Keratinocyte (primary cell): ENCODE measurements around the gene FAM184B. TPM values are rescaled to one million over a fixed set of nuclear protein-coding genes. Genes with fewer than 3 reads are reported as not detected.

Source experiments
- DNase-seq: peaks from one replicate; pipeline ENCODE4 v3.0.0-alpha.2; 2011; ENCODE audit warnings: low read depth, missing footprints, low spot score
- FAIRE-seq: peaks from 2 replicates; lab custom pipeline; 2011; peaks lifted over from hg19 to GRCh38; lab: Jason Lieb, UNC
- H2AFZ ChIP-seq: 2 replicates; pipeline ENCODE4 v1.6.0; 2012; ENCODE audit warnings: low read length, control low read depth, inconsistent platforms; ENCODE audit not compliant: control insufficient read depth
- H3K27ac ChIP-seq: 2 replicates; pipeline ENCODE4 v1.5.1; 2011; ENCODE audit warnings: low read length; ENCODE audit not compliant: control insufficient read depth, insufficient read depth
- H3K27me3 ChIP-seq: 3 replicates; pipeline ENCODE4 v1.6.0; 2011; ENCODE audit warnings: low read length; ENCODE audit not compliant: control insufficient read depth, insufficient read depth; ENCODE audit errors: extremely low read depth
- H3K36me3 ChIP-seq, 2 experiments: 2 replicates in 1 of 2; 3 replicates in 1 of 2; pipeline ENCODE4 v1.5.1; 2011; ENCODE audit warnings: low read length in 2 of 2, mild to moderate bottlenecking in 1 of 2; ENCODE audit not compliant: control insufficient read depth in 2 of 2, insufficient read depth in 2 of 2; ENCODE audit errors: extremely low read depth in 1 of 2
- H3K4me1 ChIP-seq: 3 replicates; pipeline ENCODE4 v1.5.1; 2011; ENCODE audit warnings: low read length; ENCODE audit not compliant: control insufficient read depth, insufficient read depth; ENCODE audit errors: extremely low read depth
- H3K4me2 ChIP-seq: 3 replicates; pipeline ENCODE4 v1.6.0; 2011; ENCODE audit warnings: low read depth, low read length; ENCODE audit not compliant: control insufficient read depth, insufficient read depth; ENCODE audit errors: extremely low read depth
- H3K4me3 ChIP-seq, 3 experiments: fragments of 200-600 bp in 1 of 3; sonication (generic) in 1 of 3; 2 replicates in 2 of 3; 3 replicates in 1 of 3; pipeline ENCODE4 v1.5.1; 2011 to 2016; ENCODE audit warnings: low read length in 3 of 3, mild to moderate bottlenecking in 3 of 3, control low read depth in 2 of 3, inconsistent platforms in 1 of 3, low read depth in 1 of 3, mixed read lengths in 1 of 3, mixed run types in 1 of 3, moderate library complexity in 1 of 3; ENCODE audit not compliant: control insufficient read depth in 2 of 3, insufficient read depth in 2 of 3; ENCODE audit errors: extremely low read depth in 1 of 3
- H3K79me2 ChIP-seq: 2 replicates; pipeline ENCODE4 v1.6.0; 2012; ENCODE audit warnings: low read length; ENCODE audit not compliant: control insufficient read depth, insufficient read depth
- H3K9ac ChIP-seq: 3 replicates; pipeline ENCODE4 v1.6.0; 2011; ENCODE audit warnings: low read length; ENCODE audit not compliant: control insufficient read depth, insufficient read depth; ENCODE audit errors: extremely low read depth
- H3K9me1 ChIP-seq: 3 replicates; pipeline ENCODE4 v1.6.0; 2011; ENCODE audit warnings: low read length; ENCODE audit not compliant: control insufficient read depth, insufficient read depth; ENCODE audit errors: extremely low read depth
- H3K9me3 ChIP-seq: 2 replicates; pipeline ENCODE4 v1.5.1; 2012; ENCODE audit warnings: low read depth, low read length; ENCODE audit not compliant: control insufficient read depth
- H4K20me1 ChIP-seq: 3 replicates; pipeline ENCODE4 v1.6.0; 2011; ENCODE audit warnings: low read length; ENCODE audit not compliant: control insufficient read depth, insufficient read depth; ENCODE audit errors: extremely low read depth
- EZH2 ChIP-seq: IDR thresholded peaks from one replicate; pipeline ENCODE4 v1.6.1; 2012; ENCODE audit warnings: inconsistent platforms, mild to moderate bottlenecking, low read length, moderate library complexity
- dilution Hi-C: fragments of 300-500 bp; cut with MboI; formaldehyde crosslinking; loops from one replicate; pipeline ENCODE4 v1.7.0; 2020; ENCODE audit warnings: low sequenced_read_pairs; ENCODE audit not compliant: extremely low pct_ligation_motif_present
- polyA plus RNA-seq, 5 experiments: library from polyadenylated mRNA; depleted of rRNA in 3 of 5; stranded (reverse) in 3 of 5; stranded (forward) in 1 of 5; unstranded in 1 of 5; fragments of >200 nt; gene quantifications; 1 replicate in 1 of 5; 2 replicates in 3 of 5; 3 replicates in 1 of 5; pipeline versions ENCODE4 v1.2.1 to v1.2.3, GENCODE V29; 2011 to 2012; ENCODE audit warnings: missing spikeins in 2 of 5, low read depth in 1 of 5, low replicate concordance in 1 of 5
- TF ChIP-seq, protein P1 (sequence below), 3 experiments: IDR thresholded peaks in 1 of 3; conservative IDR thresholded peaks in 1 of 3; optimal IDR thresholded peaks in 1 of 3; 2 replicates in 2 of 3; 3 replicates in 1 of 3; pipeline versions ENCODE3 to v1.5.1; 2011; ENCODE audit warnings: low read length in 3 of 3, mild to moderate bottlenecking in 3 of 3, moderate library complexity in 2 of 3, control low read depth in 1 of 3, inconsistent platforms in 1 of 3; ENCODE audit not compliant: insufficient read depth in 2 of 3; ENCODE audit errors: extremely low read depth in 1 of 3

Gene FAM184B
- polyA plus RNA-seq, 1 donor (not counting 4 experiments of a cell fraction or from before 2014, with no cell fraction given) = 0.01 TPM

GRCh38 chr4:17740702-17741101 lies 40.7 kb downstream of the FAM184B start:
- Histone ChIP-seq H3K4me1 (no peaks in the 10 kb centered on the region), H3K36me3 (no peaks in the 10 kb centered on the region), H3K79me2 (no peaks in the 10 kb centered on the region), H3K9ac (no peak overlapping the region), H3K4me3 (no peak overlapping the region), H3K27ac (no peak overlapping the region), H3K9me1 (no peaks in the 10 kb centered on the region), H2AFZ (no peak overlapping the region), H3K4me2 (no peak overlapping the region), H3K9me3 (no peaks in the 10 kb centered on the region), H3K27me3 (no peaks in the 10 kb centered on the region), H4K20me1 (no peaks in the 10 kb centered on the region)
- DNase-seq (no peak), FAIRE-seq (no peak)
- dilution Hi-C loops = no loop called here
- TF ChIP-seq, protein P1, sequence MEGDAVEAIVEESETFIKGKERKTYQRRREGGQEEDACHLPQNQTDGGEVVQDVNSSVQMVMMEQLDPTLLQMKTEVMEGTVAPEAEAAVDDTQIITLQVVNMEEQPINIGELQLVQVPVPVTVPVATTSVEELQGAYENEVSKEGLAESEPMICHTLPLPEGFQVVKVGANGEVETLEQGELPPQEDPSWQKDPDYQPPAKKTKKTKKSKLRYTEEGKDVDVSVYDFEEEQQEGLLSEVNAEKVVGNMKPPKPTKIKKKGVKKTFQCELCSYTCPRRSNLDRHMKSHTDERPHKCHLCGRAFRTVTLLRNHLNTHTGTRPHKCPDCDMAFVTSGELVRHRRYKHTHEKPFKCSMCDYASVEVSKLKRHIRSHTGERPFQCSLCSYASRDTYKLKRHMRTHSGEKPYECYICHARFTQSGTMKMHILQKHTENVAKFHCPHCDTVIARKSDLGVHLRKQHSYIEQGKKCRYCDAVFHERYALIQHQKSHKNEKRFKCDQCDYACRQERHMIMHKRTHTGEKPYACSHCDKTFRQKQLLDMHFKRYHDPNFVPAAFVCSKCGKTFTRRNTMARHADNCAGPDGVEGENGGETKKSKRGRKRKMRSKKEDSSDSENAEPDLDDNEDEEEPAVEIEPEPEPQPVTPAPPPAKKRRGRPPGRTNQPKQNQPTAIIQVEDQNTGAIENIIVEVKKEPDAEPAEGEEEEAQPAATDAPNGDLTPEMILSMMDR (optimal IDR thresholded peaks at IDR 0.05 in 1 of 3, IDR thresholded peaks at IDR 0.05 in 1 of 3, conservative IDR thresholded peaks at IDR 0.05 in 1 of 3; ENCODE audit: extremely low read depth in 1 of 3, insufficient read depth in 2 of 3, low read length in 3 of 3) = no peak
- no peak for TF ChIP-seq EZH2

GRCh38 chr4:17736484-17736883 lies 44.9 kb downstream of the FAM184B start:
- H3K79me2 ChIP-seq = no peaks in the 10 kb centered on the region
- H3K4me3 ChIP-seq = no peak overlapping the region
- TF ChIP-seq, protein P1 (optimal IDR thresholded peaks at IDR 0.05 in 1 of 3, IDR thresholded peaks at IDR 0.05 in 1 of 3, conservative IDR thresholded peaks at IDR 0.05 in 1 of 3; ENCODE audit: extremely low read depth in 1 of 3, insufficient read depth in 2 of 3, low read length in 3 of 3) = no peak
- no peak for TF ChIP-seq EZH2
- no peak overlapping the region for H3K9ac ChIP-seq
- H3K9me1 ChIP-seq = no peaks in the 10 kb centered on the region
- no peak overlapping the region for H2AFZ ChIP-seq
- no peak overlapping the region for H3K27ac ChIP-seq
- DNase-seq (no peak), FAIRE-seq (no peak)
- dilution Hi-C loops = no loop called here
- H3K36me3 ChIP-seq = no peaks in the 10 kb centered on the region
- H3K4me2 ChIP-seq = no peak overlapping the region
- no peaks in the 10 kb centered on the region for H3K9me3 ChIP-seq
- no peaks in the 10 kb centered on the region for H3K4me1 ChIP-seq
- no peaks in the 10 kb centered on the region for H4K20me1 ChIP-seq
- no peaks in the 10 kb centered on the region for H3K27me3 ChIP-seq
